ENCODE measurements around the gene CCDC24.

The CCDC24 gene

DNA sequence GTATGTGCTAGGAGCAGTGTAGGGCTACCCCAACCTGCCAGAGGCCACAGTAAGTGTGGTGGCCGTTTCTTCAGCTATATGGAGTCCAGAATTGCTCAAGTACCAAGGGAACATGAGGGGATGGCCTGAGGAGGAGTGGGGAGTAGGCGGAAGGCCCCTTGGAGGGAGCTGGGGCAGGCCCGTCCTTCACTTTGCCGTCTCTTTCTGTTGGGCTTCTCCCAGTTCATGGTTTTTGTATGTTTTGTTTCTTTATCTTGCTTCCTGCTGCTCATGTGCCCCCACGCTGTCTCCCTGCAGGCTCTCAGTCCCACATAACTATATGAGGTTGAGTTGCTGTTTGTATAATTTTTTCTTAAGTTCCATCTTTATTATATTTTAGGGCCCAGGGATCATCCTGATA, 27.5 kb upstream of the CCDC24 start:
- DNase-seq, result no peak

- DNase-seq, result no peak
Measured at GRCh38 chr1:43965316-43965715, 26.1 kb upstream of the CCDC24 start.

DNA sequence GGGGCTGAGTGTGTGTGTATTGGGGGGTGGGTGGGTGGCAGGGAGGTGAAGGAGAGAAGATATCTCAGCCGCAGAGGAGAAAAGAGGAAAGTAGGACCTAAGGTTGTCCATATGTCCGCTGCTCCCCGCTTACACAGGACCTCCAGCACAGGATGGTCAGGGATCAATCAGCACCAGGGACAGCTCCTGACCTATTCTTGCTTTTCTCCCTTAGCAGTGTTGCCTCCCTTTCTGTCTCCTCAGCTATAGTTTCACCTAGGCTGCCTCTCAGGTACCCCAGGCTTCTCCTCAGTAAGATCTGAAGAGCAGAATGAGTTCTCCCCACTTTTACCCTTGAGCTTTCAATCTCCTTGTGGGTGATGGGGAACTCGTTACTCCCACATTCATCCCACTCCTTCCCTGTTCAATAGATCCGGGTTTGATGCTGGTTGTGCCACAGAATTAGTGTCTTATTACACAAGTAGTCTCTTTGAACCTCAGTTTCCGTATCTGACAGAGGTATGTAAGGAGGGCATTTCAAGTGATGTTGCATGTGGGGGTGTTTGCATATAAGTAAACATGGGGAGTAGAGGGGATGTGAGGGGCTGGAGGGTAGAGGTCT, 23.0 kb upstream of the CCDC24 start:
- DNase-seq, result no peak

- no peak for DNase-seq
Measured at GRCh38 chr1:43969416-43969745, 22.0 kb upstream of the CCDC24 start.

DNA sequence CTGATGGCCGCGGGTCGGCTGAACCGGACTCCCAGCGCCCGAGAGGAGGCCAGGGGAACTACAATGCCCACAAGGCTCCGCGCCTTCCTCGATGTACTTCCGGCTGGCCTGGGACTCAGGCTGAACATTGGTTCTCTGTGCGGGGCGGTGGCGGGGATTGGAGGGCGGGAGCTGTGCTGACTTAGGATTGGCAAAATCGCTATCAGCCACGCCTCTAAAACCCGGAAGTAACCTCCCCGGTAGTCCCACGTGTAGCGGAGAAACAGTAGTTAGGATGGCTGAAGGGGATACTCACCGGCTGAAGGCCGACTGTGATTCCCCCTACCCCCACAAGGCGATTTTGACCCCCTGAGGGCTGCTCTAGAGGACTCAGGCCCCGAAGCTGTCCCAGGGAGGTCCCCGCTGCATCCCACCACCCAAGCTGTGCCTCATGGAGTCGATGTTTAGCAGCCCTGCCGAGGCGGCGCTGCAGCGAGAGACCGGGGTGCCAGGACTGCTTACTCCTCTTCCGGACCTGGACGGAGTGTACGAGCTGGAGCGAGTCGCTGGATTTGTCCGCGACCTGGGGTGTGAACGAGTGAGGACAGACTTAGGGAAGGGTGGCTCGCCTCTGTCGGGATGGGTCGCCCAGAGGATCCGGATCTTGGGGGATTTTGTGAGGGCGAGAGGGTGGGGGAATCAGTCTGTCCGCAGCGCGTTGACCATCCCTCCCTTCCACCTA, 21.5 kb upstream of the CCDC24 start, which contains the start of gene DPH2:
Gene DPH2 (plus strand): TSS at position 265 of the 721 bp plus-strand sequence. CDS start 166 bp downstream, at position 431.
- peak; percentile 96 for DNase-seq

- no peak for DNase-seq
Measured at GRCh38 chr1:43970502-43970901, 20.9 kb upstream of the CCDC24 start.

GRCh38 chr1:43970911-43971310, 20.5 kb upstream of the CCDC24 start:
- DNase-seq, result no peak

DNA sequence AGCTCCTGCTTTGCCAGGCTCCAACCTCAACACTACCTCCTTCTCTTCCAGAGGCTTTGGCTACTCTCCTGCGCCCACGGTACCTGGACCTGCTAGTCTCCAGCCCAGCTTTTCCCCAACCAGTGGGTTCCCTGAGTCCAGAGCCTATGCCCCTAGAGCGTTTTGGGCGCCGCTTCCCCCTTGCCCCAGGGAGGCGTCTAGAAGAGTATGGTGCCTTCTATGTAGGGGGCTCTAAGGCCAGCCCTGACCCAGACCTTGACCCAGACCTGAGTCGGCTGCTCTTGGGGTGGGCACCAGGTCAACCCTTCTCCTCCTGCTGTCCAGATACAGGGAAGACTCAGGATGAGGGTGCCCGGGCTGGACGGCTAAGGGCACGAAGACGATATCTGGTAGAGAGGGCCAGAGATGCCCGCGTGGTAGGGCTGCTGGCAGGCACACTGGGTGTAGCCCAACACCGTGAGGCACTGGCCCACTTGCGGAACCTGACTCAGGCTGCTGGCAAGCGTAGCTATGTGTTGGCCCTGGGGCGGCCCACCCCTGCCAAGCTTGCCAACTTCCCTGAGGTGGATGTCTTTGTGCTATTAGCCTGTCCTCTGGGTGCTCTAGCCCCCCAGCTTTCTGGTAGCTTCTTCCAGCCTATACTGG, 19.9 kb upstream of the CCDC24 start:
- DNase-seq, result no peak

DNA sequence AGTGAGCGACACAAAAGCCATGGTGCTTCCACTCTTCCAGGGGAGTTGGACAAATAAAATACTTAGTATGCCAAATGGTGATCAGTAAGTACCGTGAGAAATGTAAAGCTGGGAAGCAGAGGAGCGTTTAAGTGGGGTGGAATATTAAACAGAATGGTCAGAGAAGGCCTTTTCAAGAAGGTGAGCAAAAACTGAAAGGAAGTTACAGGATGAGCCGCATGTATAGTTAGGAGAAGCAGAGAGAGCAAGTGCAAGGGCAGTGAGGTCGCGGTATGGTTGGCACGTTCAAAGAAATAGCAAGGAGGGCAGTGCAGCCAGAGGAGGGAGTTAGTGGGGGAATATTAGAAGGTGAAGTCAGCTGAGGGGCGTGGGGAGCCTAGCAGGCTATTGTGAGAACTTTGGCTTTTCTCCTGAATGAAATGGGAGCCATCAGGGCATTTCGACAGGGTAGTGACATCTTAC, 17.4 kb upstream of the CCDC24 start:
- no peak for DNase-seq

- peak; percentile 95 for DNase-seq
Measured at GRCh38 chr1:43974443-43975248, 16.8 kb upstream of the CCDC24 start, which contains the start of gene ATP6V0B. TSS of gene ATP6V0B (plus strand) at chr1:43974960. CDS start at chr1:43975041, 81 bp downstream.

DNA sequence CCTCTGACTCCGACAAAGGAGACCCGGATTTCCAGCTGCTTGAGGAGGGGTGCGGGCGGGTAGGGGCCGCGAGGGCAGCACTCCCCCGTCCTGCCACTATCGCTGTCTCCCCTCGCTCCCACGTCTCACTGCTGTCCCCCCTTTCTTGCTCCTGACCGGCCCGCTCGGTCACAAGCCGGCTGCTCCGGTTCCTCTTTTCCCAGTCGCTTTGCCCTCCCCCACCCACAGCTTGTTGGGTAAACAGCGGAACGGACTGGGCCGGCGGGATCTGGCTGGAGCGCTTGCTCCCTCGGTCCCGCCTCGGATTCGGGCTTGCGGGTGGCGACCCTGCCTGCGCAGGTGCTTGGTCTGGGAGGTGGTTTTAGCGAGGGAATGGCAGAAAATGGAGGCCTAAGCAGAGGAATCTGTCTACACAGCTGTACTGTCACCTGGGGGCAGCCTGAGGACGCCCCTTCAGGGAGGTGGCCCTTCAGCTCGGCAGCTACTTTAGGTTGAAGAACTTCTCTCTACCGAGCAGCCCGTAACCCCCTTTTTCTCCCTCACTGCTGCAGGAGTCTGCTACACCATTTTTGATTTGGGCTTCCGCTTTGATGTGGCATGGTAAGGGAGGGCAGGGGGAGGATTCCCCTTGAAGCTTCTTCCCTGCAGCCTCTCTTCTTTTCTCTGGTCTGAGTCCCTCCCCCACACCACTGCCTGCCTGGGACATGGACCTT, 16.0 kb upstream of the CCDC24 start:
- no peak for DNase-seq

DNA sequence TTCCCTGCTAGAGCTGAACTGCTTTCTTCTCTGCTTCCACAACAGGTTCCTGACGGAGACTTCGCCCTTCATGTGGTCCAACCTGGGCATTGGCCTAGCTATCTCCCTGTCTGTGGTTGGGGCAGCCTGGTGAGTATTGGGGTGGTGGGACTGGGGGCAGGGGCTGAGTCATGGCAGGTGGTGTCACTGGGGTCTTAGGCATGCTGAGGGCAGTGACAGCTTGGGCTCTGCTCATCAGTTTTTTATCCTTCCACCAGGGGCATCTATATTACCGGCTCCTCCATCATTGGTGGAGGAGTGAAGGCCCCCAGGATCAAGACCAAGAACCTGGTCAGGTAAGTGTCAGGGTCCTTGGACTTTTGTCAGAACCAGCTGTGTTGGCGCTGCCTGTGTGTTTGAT, 15.4 kb upstream of the CCDC24 start:
- DNase-seq, result no peak

GRCh38 chr1:43976890-43977289, 14.5 kb upstream of the CCDC24 start:
- no peak for DNase-seq

DNA sequence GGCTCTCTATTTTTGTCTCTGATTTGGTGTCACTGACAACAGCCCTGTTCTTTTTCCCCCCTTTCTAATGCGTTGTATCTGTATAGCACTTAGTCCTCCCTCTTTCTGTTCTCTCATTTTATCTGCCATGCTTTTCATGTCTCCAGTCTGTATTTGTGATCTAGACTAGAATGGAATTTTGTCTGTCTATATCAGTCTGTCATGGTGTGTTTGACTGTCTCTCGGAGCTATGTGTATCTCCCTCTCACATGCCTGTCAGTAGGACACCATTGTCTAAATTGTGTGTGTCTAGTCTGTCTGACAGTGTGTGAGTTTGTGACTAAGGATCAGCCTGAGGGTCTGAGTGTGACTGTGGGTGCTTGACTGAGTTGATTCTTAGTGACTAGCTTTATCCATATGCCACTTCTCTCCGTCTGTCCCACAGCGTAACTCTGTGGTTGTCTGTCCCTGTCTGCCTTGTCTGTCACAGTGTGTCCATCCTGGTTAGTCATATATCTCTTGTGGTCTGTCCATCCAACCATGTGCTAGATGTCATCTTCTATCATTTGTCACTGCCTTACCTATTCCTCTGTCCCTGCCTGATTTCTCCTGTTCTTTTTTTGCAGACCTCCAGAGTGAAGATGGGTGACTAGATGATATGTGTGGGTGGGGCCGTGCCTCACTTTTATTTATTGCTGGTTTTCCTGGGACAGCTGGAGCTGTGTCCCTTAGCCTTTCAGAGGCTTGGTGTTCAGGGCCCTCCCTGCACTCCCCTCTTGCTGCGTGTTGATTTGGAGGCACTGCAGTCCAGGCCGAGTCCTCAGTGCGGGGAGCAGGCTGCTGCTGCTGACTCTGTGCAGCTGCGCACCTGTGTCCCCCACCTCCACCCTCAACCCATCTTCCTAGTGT, 13.8 kb upstream of the CCDC24 start:
- no peak for DNase-seq

- DNase-seq, result no peak
Measured at GRCh38 chr1:43978264-43978550, 13.2 kb upstream of the CCDC24 start.

- peak; percentile 42 for DNase-seq
Measured at GRCh38 chr1:43978551-43979260, 12.7 kb upstream of the CCDC24 start, which contains the start of gene B4GALT2. TSS of gene B4GALT2 (plus strand) at chr1:43979210. CDS start at chr1:43981161, 1,951 bp downstream.

GRCh38 chr1:43979261-43979527, 12.2 kb upstream of the CCDC24 start:
- DNase-seq, result no peak

DNA sequence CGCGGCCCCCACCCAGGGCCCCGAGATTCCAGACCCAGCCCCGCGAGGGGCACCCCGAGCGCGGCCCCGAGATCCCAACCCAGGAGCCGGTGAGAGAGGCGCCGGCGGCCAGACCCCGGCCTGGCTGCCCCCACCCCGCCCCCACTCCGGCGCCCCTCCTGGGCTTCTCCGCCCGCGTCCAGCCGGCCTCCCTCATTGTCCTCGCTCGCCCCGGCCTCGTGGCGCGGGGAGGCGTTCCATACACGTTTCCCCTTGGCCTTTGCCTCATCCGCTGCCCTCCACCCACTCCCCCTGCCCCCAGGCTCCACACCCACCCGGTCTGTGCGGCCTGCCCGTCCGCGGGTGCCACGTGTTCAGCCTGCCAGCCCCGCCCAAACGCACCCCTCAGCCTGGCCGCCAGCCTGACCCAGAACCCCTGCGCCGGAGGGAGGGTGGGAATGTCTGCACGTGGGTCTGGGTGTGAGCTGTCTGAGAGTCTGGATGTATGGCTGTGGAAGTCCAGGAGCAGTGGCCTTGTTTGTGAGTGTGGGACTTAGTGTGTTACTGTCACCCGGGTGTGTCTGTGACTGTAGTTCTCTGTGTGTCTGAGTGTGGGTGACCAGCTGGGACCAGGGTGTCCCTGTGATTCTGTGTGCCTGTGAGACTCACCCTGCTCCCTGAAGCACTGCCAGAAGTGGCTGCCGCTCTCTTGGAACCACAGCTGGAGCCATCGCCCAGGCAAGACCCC, 11.7 kb upstream of the CCDC24 start:
- peak; percentile 53 for DNase-seq

- DNase-seq, result peak; percentile 42
Measured at GRCh38 chr1:43980255-43981134, 10.9 kb upstream of the CCDC24 start.

GRCh38 chr1:43981135-43981491, 10.3 kb upstream of the CCDC24 start:
- no peak for DNase-seq
